AG04450 (cell line): ENCODE data around the gene ROBO3. TPM values are rescaled to one million over a fixed set of nuclear protein-coding genes. Genes with fewer than 3 reads are reported as not detected.
A peak's percentile ranks its signal among the peaks of the same experiment; 100 is the strongest.

Experiments
- CTCF ChIA-PET: fragments of 300-600, 350-600 bp; formaldehyde crosslinking; extraction: SDS; loops from one replicate; lab custom pipeline; 2022; ENCODE audit warnings: antibody characterized with exemption, inconsistent platforms; lab: Charles Lee
- POLR2A ChIA-PET: fragments of 350-600 bp; formaldehyde crosslinking; extraction: SDS; loops from one replicate; lab custom pipeline; 2021; ENCODE audit warnings: antibody characterized with exemption, inconsistent platforms; lab: Yijun Ruan, JAX
- DNase-seq: peaks from one replicate; pipeline ENCODE4 v3.0.0-alpha.2; 2011; ENCODE audit warnings: low read depth, low spot score
- H3K27ac ChIP-seq: one replicate; pipeline ENCODE4 v1.5.1; 2012; ENCODE audit warnings: low read depth, low read length, control low read depth
- H3K27me3 ChIP-seq: one replicate; pipeline ENCODE4 v1.6.0; 2012; ENCODE audit warnings: low read length; ENCODE audit not compliant: control insufficient read depth, insufficient read depth
- H3K4me3 ChIP-seq: 2 replicates; pipeline ENCODE4 v1.5.1; 2011; ENCODE audit warnings: mild to moderate bottlenecking, low read depth, low read length, control low read depth
- H3K9me3 ChIP-seq: 2 replicates; pipeline ENCODE4 v1.5.1; 2012; ENCODE audit warnings: low read length; ENCODE audit not compliant: control insufficient read depth, insufficient read depth
- polyA plus RNA-seq: library from polyadenylated mRNA; depleted of rRNA; stranded (reverse); fragments of >200 nt; gene quantifications from 2 replicates; pipeline ENCODE4 v1.2.3, GENCODE V29; 2011
- TF ChIP-seq, protein P1 (sequence below): IDR thresholded peaks from 2 replicates; pipeline ENCODE4 v1.5.1; 2011; ENCODE audit warnings: low read depth, low read length, control low read depth, inconsistent platforms

Gene ROBO3
- polyA plus RNA-seq, 1 experiment = 28.9 TPM

DNA sequence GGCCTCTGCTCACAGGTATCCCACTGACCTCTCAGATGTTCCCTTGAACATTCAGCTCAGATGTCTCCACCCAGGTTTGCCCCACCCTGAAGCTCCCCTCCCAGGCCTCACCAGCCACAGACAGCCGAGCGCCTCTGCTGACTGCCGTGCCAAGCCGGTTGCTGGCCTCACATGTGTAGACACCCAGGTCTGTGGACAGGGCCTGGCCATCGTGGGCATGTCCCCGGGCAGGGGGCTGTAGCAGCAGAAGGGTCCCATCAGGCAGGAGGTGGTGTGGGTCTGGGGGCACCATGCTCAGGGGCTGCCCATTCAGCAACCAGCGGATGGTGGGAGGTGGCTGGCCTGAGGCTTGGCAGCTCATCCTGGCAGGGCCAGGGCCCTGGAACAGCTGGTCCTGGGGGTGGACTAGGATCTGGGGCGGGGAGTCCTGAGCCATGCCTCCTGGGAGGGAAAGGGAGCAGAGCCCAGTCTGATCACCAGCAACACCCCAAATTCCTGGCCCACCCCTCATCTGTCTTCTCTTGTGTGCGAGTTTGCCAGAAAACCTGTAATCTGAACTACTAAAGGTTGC lies 31.7 kb downstream of the ROBO3 start:
- TF ChIP-seq, protein P1, sequence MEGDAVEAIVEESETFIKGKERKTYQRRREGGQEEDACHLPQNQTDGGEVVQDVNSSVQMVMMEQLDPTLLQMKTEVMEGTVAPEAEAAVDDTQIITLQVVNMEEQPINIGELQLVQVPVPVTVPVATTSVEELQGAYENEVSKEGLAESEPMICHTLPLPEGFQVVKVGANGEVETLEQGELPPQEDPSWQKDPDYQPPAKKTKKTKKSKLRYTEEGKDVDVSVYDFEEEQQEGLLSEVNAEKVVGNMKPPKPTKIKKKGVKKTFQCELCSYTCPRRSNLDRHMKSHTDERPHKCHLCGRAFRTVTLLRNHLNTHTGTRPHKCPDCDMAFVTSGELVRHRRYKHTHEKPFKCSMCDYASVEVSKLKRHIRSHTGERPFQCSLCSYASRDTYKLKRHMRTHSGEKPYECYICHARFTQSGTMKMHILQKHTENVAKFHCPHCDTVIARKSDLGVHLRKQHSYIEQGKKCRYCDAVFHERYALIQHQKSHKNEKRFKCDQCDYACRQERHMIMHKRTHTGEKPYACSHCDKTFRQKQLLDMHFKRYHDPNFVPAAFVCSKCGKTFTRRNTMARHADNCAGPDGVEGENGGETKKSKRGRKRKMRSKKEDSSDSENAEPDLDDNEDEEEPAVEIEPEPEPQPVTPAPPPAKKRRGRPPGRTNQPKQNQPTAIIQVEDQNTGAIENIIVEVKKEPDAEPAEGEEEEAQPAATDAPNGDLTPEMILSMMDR = no peak

DNA sequence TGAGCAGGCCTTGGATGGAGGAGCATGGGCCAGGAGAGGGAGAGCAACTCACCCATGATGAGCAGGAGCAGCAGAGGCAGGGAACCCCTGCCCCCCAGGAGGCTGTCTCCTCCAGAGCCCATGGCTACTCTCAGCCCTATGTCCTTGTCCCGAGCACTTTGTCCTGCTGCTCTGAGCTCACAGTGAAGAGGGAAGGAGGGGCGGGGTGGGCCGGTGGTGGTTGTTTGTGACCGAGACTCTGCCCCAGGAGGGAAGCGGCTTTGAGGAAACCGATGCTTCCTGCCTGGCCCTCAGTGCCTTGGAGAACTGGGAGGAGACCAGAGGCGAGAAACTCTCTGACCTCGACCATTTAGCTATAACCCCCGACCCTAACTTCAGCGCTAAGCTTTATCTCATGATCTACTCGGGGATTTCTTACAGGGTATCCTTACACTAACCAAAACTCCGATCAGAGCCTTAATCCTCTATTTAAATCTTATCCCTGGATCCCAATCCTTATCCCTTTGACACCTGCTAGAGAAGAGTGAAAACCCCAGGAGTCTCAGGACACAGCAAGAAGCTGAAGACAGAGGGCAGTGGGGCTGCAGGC lies 32.5 kb downstream of the ROBO3 start, which contains the start of gene ROBO4:
ROBO4 (minus strand) TSS at position 192 of the 589 bp plus-strand sequence; CDS start at position 122, 70 bp downstream.
- Histone ChIP-seq H3K9me3 (no peaks in the 10 kb centered on the region; the same call in 1 of the 2 replicates), H3K4me3 (no peak within 1 kb of the TSS), H3K27me3 (no peaks in the 10 kb centered on the region), H3K27ac (peak within 1 kb of the TSS; percentile 99)
- POLR2A ChIA-PET = interaction anchor here (0.9 to 2.1 kb wide), 7 partner anchors 11 to 56 kb away, joined by 3 to 18 read pairs (median 4); partner anchors contain the start of gene CCDC15
- TF ChIP-seq, protein P1 = no peak
- CTCF ChIA-PET = interaction anchor here (0.6 to 3.8 kb wide), 6 partner anchors 15 to 61 kb away, joined by 3 to 35 read pairs (median 4); partner anchors contain the start of gene HEPACAM
- no peak for DNase-seq

More for the DNA sequence above, 31.7 kb downstream of the ROBO3 start:
- Histone ChIP-seq H3K27ac (peak overlapping the region; percentile 21), H3K4me3 (no peak overlapping the region), H3K27me3 (no peaks in the 10 kb centered on the region), H3K9me3 (no peaks in the 10 kb centered on the region; the same call in 1 of the 2 replicates)
- POLR2A ChIA-PET = interaction anchor here (0.7 to 2.1 kb wide), 3 partner anchors 20 to 240 kb away, joined by 3 to 12 read pairs (median 11); partner anchors contain the start of gene CCDC15
- CTCF ChIA-PET = interaction anchor here (0.6 to 3.8 kb wide), 3 partner anchors 17 to 29 kb away, joined by 3 to 35 read pairs (median 5); no protein-coding TSS in a partner anchor
- DNase-seq = no peak

DNA sequence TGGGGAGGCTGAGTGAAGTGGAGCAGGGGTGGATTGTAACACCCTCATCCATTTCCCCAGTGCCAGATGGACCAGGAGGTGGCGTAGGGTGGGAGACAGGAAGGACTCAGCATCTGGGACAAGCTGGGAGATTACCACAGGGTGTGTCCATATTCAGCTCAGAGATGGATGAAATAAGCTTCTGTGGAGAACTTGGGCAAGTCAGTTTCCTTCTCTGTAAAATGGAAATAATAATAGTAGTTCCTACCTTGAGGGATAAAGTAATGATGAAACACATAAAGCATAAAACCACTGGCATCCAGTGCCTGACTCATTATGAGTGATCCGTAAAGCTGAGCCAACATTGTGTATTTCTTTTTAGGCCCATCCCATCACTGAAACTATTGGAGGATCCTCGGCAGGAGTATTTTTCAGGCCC lies 33.0 kb downstream of the ROBO3 start:
- TF ChIP-seq, protein P1 = no peak
- Histone ChIP-seq H3K27me3 (no peaks in the 10 kb centered on the region), H3K9me3 (no peaks in the 10 kb centered on the region; the same call in 1 of the 2 replicates), H3K4me3 (no peak overlapping the region), H3K27ac (peak overlapping the region; percentile 99)
- ChIA-PET POLR2A (interaction anchor here (0.9 to 2.1 kb wide), 7 partner anchors 11 to 56 kb away, joined by 3 to 18 read pairs (median 4); partner anchors contain the start of gene CCDC15), CTCF (interaction anchor here (1.1 to 3.8 kb wide), 5 partner anchors 16 to 62 kb away, joined by 3 to 35 read pairs (median 4); partner anchors contain the start of gene HEPACAM)
- DNase-seq = peak; percentile 66

DNA sequence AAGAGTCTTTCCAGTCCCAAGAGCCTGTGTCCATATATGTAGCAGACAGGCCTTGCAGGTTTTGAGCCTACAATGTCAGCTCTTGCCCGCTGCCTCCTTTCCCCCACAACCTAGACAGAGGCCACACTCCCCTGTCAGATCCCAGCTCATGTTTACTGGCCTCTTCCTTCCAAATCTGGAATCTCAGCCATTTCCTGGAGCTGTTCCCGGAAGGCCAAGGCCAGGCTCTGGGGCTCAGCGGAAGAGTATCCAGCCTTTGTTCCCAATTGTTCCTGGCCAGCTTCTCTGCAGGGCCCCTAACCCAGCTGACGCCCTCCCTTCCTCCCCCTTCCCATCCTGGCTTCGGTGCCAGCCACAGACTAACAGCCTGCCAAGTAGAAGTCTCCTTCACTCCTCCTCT lies 33.5 kb downstream of the ROBO3 start:
- Histone ChIP-seq H3K27me3 (no peaks in the 10 kb centered on the region), H3K9me3 (no peaks in the 10 kb centered on the region; the same call in 1 of the 2 replicates), H3K4me3 (no peak overlapping the region), H3K27ac (peak overlapping the region; percentile 99)
- TF ChIP-seq, protein P1 = 0 out of 2 replicates have a peak, but pooled peaks have one; percentile 3
- DNase-seq = peak; percentile 21
- ChIA-PET CTCF (interaction anchor here (1.1 to 3.8 kb wide), 5 partner anchors 16 to 62 kb away, joined by 3 to 35 read pairs (median 4); partner anchors contain the start of gene HEPACAM), POLR2A (interaction anchor here (0.9 to 2.1 kb wide), 7 partner anchors 11 to 55 kb away, joined by 3 to 18 read pairs (median 4); partner anchors contain the start of gene CCDC15)
